Thoracic aorta (tissue), 2 donors: ENCODE measurements around the gene HDAC4. TPM values are rescaled to one million over a fixed set of nuclear protein-coding genes. Genes with fewer than 3 reads are reported as not detected.

Experiments used
- ATAC-seq: fragments of 150-250 bp; one replicate; pipeline ENCODE4 v1.8.0; 2017; ENCODE audit warnings: low read depth; ENCODE audit not compliant: insufficient number of reproducible peaks, low FRiP score
- DNase-seq: peaks from one replicate; pipeline ENCODE4 v3.0.0-alpha.2; 2020; ENCODE audit warnings: low spot score
- H3K27ac ChIP-seq, 2 donors: fragments of 200-600 bp; sonication (generic); 1 replicate in 1 of 2; 2 replicates in 1 of 2; pipeline ENCODE4 v1.5.1; 2016; ENCODE audit warnings: mild to moderate bottlenecking in 2 of 2, moderate library complexity in 2 of 2
- H3K27me3 ChIP-seq: fragments of 200-600 bp; sonication (generic); replicated peaks from 2 replicates; pipeline ENCODE4 v1.6.0; 2016; ENCODE audit warnings: mild to moderate bottlenecking; ENCODE audit not compliant: insufficient read depth
- H3K36me3 ChIP-seq: fragments of 200-600 bp; sonication (generic); one replicate; pipeline ENCODE4 v1.5.1; 2016
- H3K4me1 ChIP-seq, 2 donors: fragments of 200-600 bp; sonication (generic); 1 replicate in 1 of 2; 2 replicates in 1 of 2; pipeline versions ENCODE4 v1.5.1 to v1.6.0; 2016; ENCODE audit warnings: low read depth in 2 of 2, mild to moderate bottlenecking in 1 of 2; ENCODE audit not compliant: control insufficient read depth in 1 of 2
- H3K4me3 ChIP-seq: fragments of 200-600 bp; sonication (generic); 2 replicates; pipeline ENCODE4 v1.5.1; 2016; ENCODE audit warnings: mild to moderate bottlenecking
- H3K9me3 ChIP-seq: fragments of 200-600 bp; sonication (generic); 2 replicates; pipeline ENCODE4 v1.5.1; 2016
- CTCF ChIP-seq: fragments of 200-600 bp; sonication (generic); IDR thresholded peaks from one replicate; pipeline ENCODE4 v1.5.1; 2019; ENCODE audit warnings: antibody characterized with exemption
- total RNA-seq, 2 donors: library from RNA; depleted of rRNA; stranded (reverse); fragments of >200 nt; gene quantifications; one replicate each; pipeline versions ENCODE4 v1.1.0 to v1.2.3, GENCODE V29; 2016

HDAC4 gene
- total RNA-seq, 2 donors from 2014 or later = 79.2 to 163 TPM

- no peaks in the 10 kb centered on the region for H3K36me3 ChIP-seq
- DNase-seq (no peak), ATAC-seq (no peak)
- no peaks in the 10 kb centered on the region for H3K27me3 ChIP-seq
- H3K4me3 ChIP-seq = no peak overlapping the region
- no peak for TF ChIP-seq CTCF
- no peaks in the 10 kb centered on the region for H3K4me1 ChIP-seq
- H3K27ac ChIP-seq = no peak overlapping the region
- no peaks in the 10 kb centered on the region for H3K9me3 ChIP-seq
Measured at GRCh38 chr2:239009589-239009961, 391.2 kb downstream of the HDAC4 start.

DNA sequence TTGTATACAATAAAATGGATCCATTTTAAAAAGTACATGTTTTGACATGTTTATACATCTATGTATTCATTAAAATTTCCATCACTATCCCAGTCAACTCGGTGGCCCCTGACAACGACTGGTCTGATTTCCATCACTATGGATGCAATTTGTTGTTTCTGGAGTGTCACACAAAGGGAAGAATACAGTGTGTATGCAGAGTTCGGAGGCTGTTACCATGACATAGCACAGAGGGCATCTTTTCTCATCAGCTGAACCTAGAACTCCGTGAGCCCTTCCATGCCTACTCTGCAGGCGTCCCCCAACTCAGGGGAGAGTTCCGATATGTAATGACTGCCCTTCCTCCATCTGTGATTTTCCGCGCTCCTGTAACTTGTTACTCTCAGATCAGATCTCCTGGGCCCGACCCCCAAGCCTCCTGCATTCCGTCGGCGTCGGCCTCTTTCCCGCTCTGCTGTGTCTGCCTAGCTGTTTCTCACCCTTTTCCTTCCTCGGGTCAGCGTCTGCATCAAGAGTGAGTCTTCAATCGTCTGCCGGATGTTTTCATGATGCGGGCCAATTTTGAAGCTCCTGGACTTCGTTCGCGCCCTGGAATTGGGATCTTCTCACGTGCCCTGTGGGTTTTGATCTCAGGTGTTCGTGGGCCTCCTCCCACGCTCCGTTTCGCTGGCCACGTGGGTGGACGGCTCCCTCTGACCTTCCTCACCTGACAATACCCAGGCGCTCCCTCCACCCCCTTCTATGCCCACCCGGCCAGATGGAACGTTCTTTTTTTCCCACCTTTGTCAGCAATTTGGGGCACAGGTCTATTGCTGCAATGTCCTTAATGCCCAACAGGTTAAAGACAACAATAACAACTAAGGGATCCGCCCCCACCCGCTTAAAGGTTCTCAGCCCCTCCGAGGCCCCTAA, 391.9 kb downstream of the HDAC4 start:
- no peak overlapping the region for H3K4me3 ChIP-seq
- no peaks in the 10 kb centered on the region for H3K27me3 ChIP-seq
- ATAC-seq (no peak), DNase-seq (no peak)
- no peak for TF ChIP-seq CTCF
- no peaks in the 10 kb centered on the region for H3K9me3 ChIP-seq
- no peaks in the 10 kb centered on the region for H3K36me3 ChIP-seq
- H3K27ac ChIP-seq = no peak overlapping the region
- peaks cover 0 to 2% of the 10 kb centered on the region in 2 donors for H3K4me1 ChIP-seq

DNA sequence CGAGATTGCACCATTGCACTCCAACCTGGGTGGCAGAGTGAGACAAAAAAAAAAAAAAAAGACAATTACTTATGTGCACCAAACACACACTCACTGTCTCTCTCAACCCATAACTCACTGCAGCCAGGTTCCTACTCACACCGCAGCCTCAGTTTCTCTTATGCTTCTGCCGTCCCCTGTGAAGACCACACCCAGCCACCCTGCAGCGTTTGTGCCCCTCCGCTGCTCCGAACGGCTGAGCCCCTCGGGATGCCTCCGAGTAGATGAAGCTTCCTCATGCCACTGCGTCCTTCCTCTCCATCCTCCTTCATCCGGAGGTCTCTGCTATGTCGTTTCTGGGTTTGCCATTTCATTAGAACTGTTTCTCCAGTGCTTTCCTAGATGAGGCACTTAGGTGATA, 392.8 kb downstream of the HDAC4 start:
- TF ChIP-seq CTCF = no peak
- no peak overlapping the region for H3K4me3 ChIP-seq
- H3K27me3 ChIP-seq = no peaks in the 10 kb centered on the region
- ATAC-seq (no peak), DNase-seq (no peak)
- no peaks in the 10 kb centered on the region for H3K9me3 ChIP-seq
- no peak overlapping the region for H3K27ac ChIP-seq
- no peaks in the 10 kb centered on the region for H3K36me3 ChIP-seq
- H3K4me1 ChIP-seq = peaks cover 0 to 11% of the 10 kb centered on the region in 2 donors

DNA sequence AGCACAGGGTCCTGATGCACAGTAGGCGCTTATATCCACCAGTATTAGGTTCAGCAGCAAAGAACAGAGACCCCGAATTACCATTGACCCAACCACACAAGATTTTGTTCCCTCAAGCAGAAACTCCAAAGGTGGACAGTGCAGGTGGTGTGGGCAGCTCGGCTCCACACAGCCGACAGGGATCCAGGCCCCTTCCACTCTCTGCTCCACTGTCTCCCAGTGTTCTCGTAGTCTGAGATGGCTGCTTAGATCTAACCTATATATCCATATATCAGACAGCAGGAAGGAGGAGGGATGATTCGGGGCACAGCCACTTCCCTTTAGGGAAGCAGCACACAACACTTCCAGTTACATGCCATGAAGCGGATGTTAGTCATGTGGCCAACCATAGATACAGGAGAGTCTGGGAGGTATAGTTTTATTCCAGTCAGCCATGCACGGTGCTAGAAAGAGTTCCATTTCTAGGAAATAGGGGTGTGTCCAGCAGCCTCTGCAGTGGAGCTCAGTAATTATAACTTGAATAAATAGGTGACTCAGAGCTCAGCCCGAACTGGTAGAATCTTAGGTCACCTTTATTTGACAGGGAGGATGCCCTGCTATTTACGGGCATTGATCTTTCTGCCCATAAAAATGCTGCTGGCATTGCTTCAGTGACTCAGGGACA, 394.1 kb downstream of the HDAC4 start:
- no peak overlapping the region for H3K27ac ChIP-seq
- no peaks in the 10 kb centered on the region for H3K27me3 ChIP-seq
- H3K4me3 ChIP-seq = no peak overlapping the region
- no peaks in the 10 kb centered on the region for H3K9me3 ChIP-seq
- no peak for TF ChIP-seq CTCF
- H3K4me1 ChIP-seq = peaks cover 0 to 16% of the 10 kb centered on the region in 2 donors
- DNase-seq (no peak), ATAC-seq (no peak)
- no peaks in the 10 kb centered on the region for H3K36me3 ChIP-seq

GRCh38 chr2:239005586-239005985, 395.2 kb downstream of the HDAC4 start:
- no peak for ATAC-seq

More at GRCh38 chr2:239005586-239005985, 395.2 kb downstream of the HDAC4 start:
- H3K4me3 ChIP-seq = no peak overlapping the region
- no peaks in the 10 kb centered on the region for H3K27me3 ChIP-seq
- no peak for DNase-seq
- peaks cover 6% of the 10 kb centered on the region for H3K9me3 ChIP-seq
- peaks cover 0 to 16% of the 10 kb centered on the region in 2 donors for H3K4me1 ChIP-seq
- H3K36me3 ChIP-seq = no peaks in the 10 kb centered on the region
- no peak for TF ChIP-seq CTCF
- no peak overlapping the region for H3K27ac ChIP-seq
